ENCODE measurements around the gene SAP25.

GRCh38 chr7:100577507-100577906, 3.8 kb upstream of the SAP25 start:
- TF ChIP-seq CTCF (IDR thresholded peaks at IDR 0.05) (no peak), POLR2A (IDR thresholded peaks at IDR 0.05) (no peak)
